T-cell (primary cell): ENCODE measurements around the gene HDAC1. TPM values are rescaled to one million over a fixed set of nuclear protein-coding genes. Genes with fewer than 3 reads are reported as not detected.

Source experiments
- ATAC-seq, 4 experiments: fragments of 200-7000 bp in 3 of 4; fragments of 150-1000 bp in 1 of 4; cut with Tn5 transposase; replicated peaks in 1 of 4; 1 replicate in 3 of 4; 2 replicates in 1 of 4; pipeline ENCODE4 v1.10.0; 2021; ENCODE audit warnings: moderate library complexity in 3 of 4, mild to moderate bottlenecking in 2 of 4, moderate number of reproducible peaks in 1 of 4
- CTCF ChIA-PET, 2 donors: fragments of 300-600 bp; sonication (Branson Sonifier 250); formaldehyde crosslinking; loops; one replicate each; lab custom pipeline; 2022; ENCODE audit warnings: antibody characterized with exemption in 2 of 2; lab: Charles Lee
- POLR2A ChIA-PET, 2 donors: fragments of 300-600 bp; sonication (Branson Sonifier 250); formaldehyde crosslinking; loops; one replicate each; lab custom pipeline; 2022; ENCODE audit warnings: antibody characterized with exemption in 2 of 2; lab: Charles Lee
- DNase-seq, 35 experiments: peaks; one replicate each; pipeline versions ENCODE4 v3.0.0 to v3.0.0-alpha.2; 2013 to 2023
- H3K27ac ChIP-seq: one replicate; pipeline ENCODE4 v1.5.1; 2013; ENCODE audit warnings: low read length
- H3K27me3 ChIP-seq, 2 experiments: replicated peaks in 1 of 2; 1 replicate in 1 of 2; 2 replicates in 1 of 2; pipeline versions ENCODE4 v1.6.1 to v1.7.0; 2013; ENCODE audit warnings: low read length in 1 of 2, mixed read lengths in 1 of 2; ENCODE audit not compliant: control insufficient read depth in 2 of 2, insufficient read depth in 2 of 2; ENCODE audit errors: extremely low read depth in 1 of 2
- H3K36me3 ChIP-seq, 2 donors: 1 replicate in 1 of 2; 2 replicates in 1 of 2; pipeline versions ENCODE4 v1.6.1 to v1.7.0; 2013; ENCODE audit warnings: low read length in 1 of 2; ENCODE audit not compliant: control insufficient read depth in 2 of 2, insufficient read depth in 1 of 2; ENCODE audit errors: extremely low read depth in 1 of 2
- H3K4me1 ChIP-seq, 2 experiments: 1 replicate in 1 of 2; 2 replicates in 1 of 2; pipeline versions ENCODE4 v1.6.1 to v1.7.0; 2013; ENCODE audit warnings: low read length in 2 of 2, mixed read lengths in 1 of 2; ENCODE audit not compliant: insufficient read depth in 2 of 2, control insufficient read depth in 1 of 2; ENCODE audit errors: extremely low read depth in 1 of 2
- H3K4me3 ChIP-seq, 2 donors: 1 replicate in 1 of 2; 2 replicates in 1 of 2; pipeline versions ENCODE4 v1.5.1 to v1.7.0; 2013; ENCODE audit warnings: mild to moderate bottlenecking in 2 of 2, low read length in 1 of 2, moderate library complexity in 1 of 2; ENCODE audit not compliant: control insufficient read depth in 1 of 2; ENCODE audit errors: extremely low read depth in 1 of 2
- H3K9me3 ChIP-seq: 2 replicates; pipeline ENCODE4 v1.7.0; 2013
- H3K27ac Mint-ChIP-seq, 2 donors: one replicate each; pipeline ENCODE4 v1.8.0; 2020 to 2021; ENCODE audit warnings: mild to moderate bottlenecking in 2 of 2, mixed read lengths in 2 of 2
- H3K27me3 Mint-ChIP-seq, 2 donors: one replicate each; pipeline ENCODE4 v1.8.0; 2021 to 2022; ENCODE audit warnings: mixed read lengths in 2 of 2
- H3K36me3 Mint-ChIP-seq: one replicate; pipeline ENCODE4 v1.8.0; 2021; ENCODE audit warnings: mixed read lengths
- H3K4me1 Mint-ChIP-seq, 3 donors: one replicate each; pipeline ENCODE4 v1.8.0; 2020 to 2022; ENCODE audit warnings: mixed read lengths in 3 of 3, mild to moderate bottlenecking in 1 of 3
- H3K4me3 Mint-ChIP-seq, 3 donors: one replicate each; pipeline ENCODE4 v1.8.0; 2020 to 2022; ENCODE audit warnings: mild to moderate bottlenecking in 3 of 3, mixed read lengths in 3 of 3, moderate library complexity in 3 of 3
- H3K9me3 Mint-ChIP-seq, 3 donors: one replicate each; pipeline ENCODE4 v1.8.0; 2020 to 2022; ENCODE audit warnings: mixed read lengths in 3 of 3
- WGBS: methylation state at CpG from one replicate; pipeline ENCODE4 v1.1.5; 2013; ENCODE audit warnings: missing lambda C conversion rate; ENCODE audit not compliant: insufficient coverage; 5-methylcytosine and 5-hydroxymethylcytosine counted together
- total RNA-seq, 35 experiments: library from RNA in 6 of 35; stranded (reverse) in 6 of 35; fragments of 120-200 nt in 1 of 35; gene quantifications; one replicate each; pipeline versions ENCODE4 v1.2.1 to v1.2.4 and lab custom pipeline; 2013 to 2026

HDAC1 gene
- total RNA-seq, 5 donors from 2014 or later (not counting 1 experiment from before 2014, with no cell fraction given) = 117 to 153 (median 142) TPM

DNA sequence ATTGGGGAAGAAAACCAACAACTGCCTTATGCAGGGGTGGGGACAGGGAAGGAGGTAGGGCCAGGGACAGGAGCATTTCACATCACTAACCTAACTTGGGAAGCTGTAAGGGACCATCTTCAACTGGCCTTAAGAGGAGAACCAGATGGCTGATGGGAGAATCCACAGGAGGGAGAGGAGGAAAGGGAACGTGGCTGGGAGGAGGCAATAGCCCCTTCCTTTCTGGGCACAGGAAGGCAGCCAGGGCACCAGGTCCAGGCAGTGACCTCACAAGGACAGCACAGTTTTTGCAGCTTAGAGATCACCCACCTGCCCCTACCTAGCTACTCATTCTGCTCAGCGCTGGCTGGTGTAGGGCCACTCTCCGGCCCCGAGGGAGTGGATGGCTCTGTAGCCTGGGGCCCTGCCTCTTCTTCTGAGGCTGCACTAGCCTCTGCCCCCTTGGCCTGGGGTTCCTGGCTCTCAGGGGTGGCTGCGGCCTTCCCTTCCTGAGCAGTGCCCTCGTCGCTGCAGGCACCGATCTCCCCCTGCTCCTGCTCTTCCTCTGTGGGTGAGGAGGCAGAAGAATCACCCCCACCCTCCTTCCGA, 42.5 kb downstream of the HDAC1 start:
- Histone ChIP-seq H3K4me1 (peaks cover 16 to 36% of the 10 kb centered on the region in 2 experiments), H3K9me3 (no peaks in the 10 kb centered on the region), H3K36me3 (peaks cover 11 to 35% of the 10 kb centered on the region in 2 donors), H3K27me3 (peaks cover 0 to 5% of the 10 kb centered on the region in 2 experiments), H3K4me3 (peak overlapping the region; percentile 47 to 75), H3K27ac (peak overlapping the region; percentile 41)
- Mint-ChIP-seq H3K27ac (peak overlapping the region; percentile 84 to 91), H3K27me3 (no peaks in the 10 kb centered on the region), H3K9me3 (no peaks in the 10 kb centered on the region), H3K4me3 (peak overlapping the region; percentile 83 to 89 (median 86)), H3K36me3 (peaks cover 26% of the 10 kb centered on the region), H3K4me1 (peaks cover 34 to 41% (median 40%) of the 10 kb centered on the region in 3 donors)
- POLR2A ChIA-PET = interaction anchor here in 1 of 2 donors (0.5 kb wide), 1 partner anchor 18 kb away, joined by 3 read pairs; no protein-coding TSS in a partner anchor
- ATAC-seq = no peak
- WGBS = 96% methylated on average over 3 of the region's 9 CpGs
- CTCF ChIA-PET = no interaction called here
- DNase-seq = no peak

DNA sequence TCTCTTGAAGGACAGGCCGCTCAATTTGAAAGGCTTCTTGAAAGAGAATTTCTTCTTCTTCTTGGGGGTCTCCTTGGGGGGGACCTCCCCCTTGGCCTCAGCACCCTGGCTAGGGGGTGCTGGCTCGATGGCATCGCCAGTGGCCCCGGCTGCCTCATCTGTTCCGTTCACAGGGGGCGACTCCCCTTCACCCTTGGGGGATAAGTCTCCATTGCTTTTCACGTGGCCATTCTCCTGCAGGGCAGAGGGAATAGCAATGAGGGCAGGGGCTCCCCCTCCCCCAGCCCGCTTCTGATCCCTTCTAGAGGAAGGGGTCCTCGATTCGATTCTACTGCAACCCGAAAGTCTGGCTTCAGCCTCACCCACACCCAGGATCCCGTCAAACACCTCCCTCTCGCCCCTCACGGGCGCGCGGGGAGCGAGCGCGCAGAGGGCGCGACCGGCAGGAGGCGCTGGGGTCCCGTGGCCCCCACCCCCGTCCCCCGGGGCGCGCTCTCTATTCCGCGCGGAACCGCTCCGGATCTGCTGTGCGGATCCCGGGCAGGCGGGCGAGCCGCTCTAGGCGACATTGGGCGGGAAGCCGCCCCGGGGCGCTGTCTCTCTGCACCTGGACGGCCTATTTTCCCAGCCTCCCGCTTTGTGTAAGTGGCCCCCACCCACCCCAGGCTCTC, 43.1 kb downstream of the HDAC1 start:
- Mint-ChIP-seq H3K9me3 (no peaks in the 10 kb centered on the region), H3K4me3 (peak overlapping the region; percentile 83 to 89 (median 86)), H3K4me1 (peaks cover 31 to 43% (median 35%) of the 10 kb centered on the region in 3 donors), H3K27me3 (no peaks in the 10 kb centered on the region), H3K36me3 (peaks cover 20% of the 10 kb centered on the region), H3K27ac (peak overlapping the region; percentile 84 to 91)
- peaks cover 11 to 29% of the 10 kb centered on the region in 2 donors for H3K36me3 ChIP-seq
- peaks cover 0 to 5% of the 10 kb centered on the region in 2 experiments for H3K27me3 ChIP-seq
- H3K4me3 ChIP-seq = peak overlapping the region; percentile 47 to 75
- ChIA-PET POLR2A (interaction anchor here in 1 of 2 donors (0.5 to 1.7 kb wide), 4 partner anchors 13 to 80 kb away, joined by 6 to 12 read pairs (median 8); no protein-coding TSS in a partner anchor), CTCF (interaction anchor here (0.6 to 2.1 kb wide), 5 partner anchors 16 to 262 kb away, joined by 3 to 9 read pairs (median 6); partner anchors contain the start of gene TMEM39B (in 1 of the 2))
- DNase-seq = peak; percentile 52 to 88 (median 69)
- peak overlapping the region; percentile 41 for H3K27ac ChIP-seq
- ATAC-seq = peak; percentile 61 to 68 (median 62)
- peaks cover 16 to 36% of the 10 kb centered on the region in 2 experiments for H3K4me1 ChIP-seq
- no peaks in the 10 kb centered on the region for H3K9me3 ChIP-seq
- WGBS = 4% methylated on average over 42 of the region's 46 CpGs

DNA sequence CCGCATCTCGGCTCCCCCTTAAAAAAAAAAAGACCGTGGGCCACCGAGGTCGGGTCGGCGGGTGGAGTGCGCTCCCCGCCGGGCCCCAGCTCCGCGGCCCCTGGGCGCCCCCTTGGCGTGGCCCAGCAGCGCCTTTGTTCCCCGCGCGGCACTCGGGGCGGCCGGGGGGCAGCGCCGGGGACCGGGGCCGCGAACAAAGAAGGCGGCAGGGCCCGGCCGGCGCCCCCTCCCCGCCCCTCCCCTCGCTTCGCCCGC, 43.6 kb downstream of the HDAC1 start:
- Mint-ChIP-seq H3K27ac (no peak overlapping the region), H3K4me3 (peak overlapping the region in 2 of 3 donors; percentile 86 to 89), H3K4me1 (peaks cover 31 to 43% (median 35%) of the 10 kb centered on the region in 3 donors), H3K9me3 (no peaks in the 10 kb centered on the region), H3K27me3 (no peaks in the 10 kb centered on the region), H3K36me3 (peaks cover 17% of the 10 kb centered on the region)
- peaks cover 0 to 5% of the 10 kb centered on the region in 2 experiments for H3K27me3 ChIP-seq
- H3K4me1 ChIP-seq = peaks cover 16 to 36% of the 10 kb centered on the region in 2 experiments
- DNase-seq (no peak), ATAC-seq (peak; percentile 27 to 42 (median 38))
- no peaks in the 10 kb centered on the region for H3K9me3 ChIP-seq
- CTCF ChIA-PET = interaction anchor here (0.6 to 2.1 kb wide), 9 partner anchors 13 to 263 kb away, joined by 3 to 9 read pairs (median 4); partner anchors contain the start of genes BSDC1 (in 1 of the 2), KPNA6 (in 1 of the 2) and TMEM39B (in 1 of the 2)
- H3K36me3 ChIP-seq = peaks cover 9 to 24% of the 10 kb centered on the region in 2 donors
- H3K27ac ChIP-seq = no peak overlapping the region
- peak overlapping the region; percentile 47 to 75 for H3K4me3 ChIP-seq
- POLR2A ChIA-PET = interaction anchor here (0.5 to 1.7 kb wide), 13 partner anchors 9 to 234 kb away, joined by 3 to 12 read pairs (median 7); partner anchors contain the start of genes BSDC1 (in 2 of the 2) and HDAC1 (in 1 of the 2)
- WGBS = 1% methylated on average over 33 of the region's 34 CpGs

DNA sequence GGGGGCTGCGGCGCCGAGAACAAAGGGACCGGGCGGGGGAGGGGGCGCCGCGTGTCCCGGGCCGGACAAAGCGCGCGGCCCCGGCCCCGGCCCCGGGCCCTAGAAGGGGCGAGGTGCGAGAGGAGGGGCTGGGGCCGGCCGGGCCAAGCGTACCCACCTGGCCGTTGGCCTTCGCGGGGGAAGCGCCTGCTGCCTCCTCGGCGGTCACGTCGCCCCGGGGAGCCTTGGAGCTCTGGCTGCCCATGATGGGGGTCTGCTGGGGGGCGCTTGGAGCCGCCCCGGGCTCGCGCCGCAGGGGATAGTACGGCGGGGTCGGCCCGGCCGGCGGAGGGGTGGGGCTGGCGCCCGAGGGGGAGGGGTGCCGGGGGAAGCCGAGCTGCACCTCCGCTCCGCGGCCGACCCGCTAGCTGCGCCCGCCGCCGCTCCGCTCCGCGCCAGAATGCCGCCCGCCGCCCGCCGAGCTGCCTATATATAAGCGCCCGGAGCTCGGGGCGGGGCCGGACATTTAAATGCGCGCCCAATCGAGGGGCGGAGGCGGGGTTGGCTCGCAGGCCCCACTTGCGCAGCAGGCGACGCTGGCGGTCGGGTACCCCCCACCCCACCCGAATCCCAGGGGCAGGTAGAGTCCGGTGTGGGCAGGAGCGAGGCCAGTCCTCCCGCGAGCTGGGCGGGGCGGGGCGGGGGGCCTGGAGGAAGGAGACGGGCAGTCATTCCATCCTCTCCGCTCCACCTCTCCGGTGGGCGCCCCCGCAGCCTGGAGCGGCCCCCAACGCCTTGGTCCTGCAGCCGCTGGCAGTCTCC, 44.1 kb downstream of the HDAC1 start, which contains the start of gene MARCKSL1:
TSS of gene MARCKSL1 (minus strand) at position 444 of the 801 bp plus-strand sequence. CDS start at position 244, 200 bp downstream.
- H3K36me3 Mint-ChIP-seq = peaks cover 14% of the 10 kb centered on the region
- Histone ChIP-seq H3K36me3 (peaks cover 8 to 19% of the 10 kb centered on the region in 2 donors), H3K27me3 (peaks cover 0 to 5% of the 10 kb centered on the region in 2 experiments), H3K4me1 (peaks cover 16 to 36% of the 10 kb centered on the region in 2 experiments), H3K9me3 (no peaks in the 10 kb centered on the region), H3K4me3 (peak within 1 kb of the TSS; percentile 47 to 75), H3K27ac (peak within 1 kb of the TSS; percentile 41)
- ChIA-PET POLR2A (interaction anchor here (0.5 to 1.7 kb wide), 24 partner anchors 8 to 235 kb away, joined by 3 to 12 read pairs (median 6); partner anchors contain the start of genes BSDC1 (in 2 of the 2), KPNA6 (in 2 of the 2), HDAC1 (in 1 of the 2) and TXLNA (in 1 of the 2)), CTCF (interaction anchor here (0.6 to 2.1 kb wide), 12 partner anchors 9 to 263 kb away, joined by 3 to 9 read pairs (median 4); partner anchors contain the start of genes BSDC1 (in 1 of the 2), KPNA6 (in 1 of the 2) and TMEM39B (in 1 of the 2))
- H3K9me3 Mint-ChIP-seq = no peaks in the 10 kb centered on the region
- H3K4me3 Mint-ChIP-seq = peak within 1 kb of the TSS; percentile 83 to 89 (median 86)
- peak within 1 kb of the TSS; percentile 84 to 91 for H3K27ac Mint-ChIP-seq
- no peaks in the 10 kb centered on the region for H3K27me3 Mint-ChIP-seq
- peaks cover 31 to 43% (median 35%) of the 10 kb centered on the region in 3 donors for H3K4me1 Mint-ChIP-seq
- ATAC-seq (peak; percentile 60 to 74 (median 72)), DNase-seq (peak; percentile 67 to 91 (median 84))
- 1% methylated on average over 83 of the region's 95 CpGs for WGBS

DNA sequence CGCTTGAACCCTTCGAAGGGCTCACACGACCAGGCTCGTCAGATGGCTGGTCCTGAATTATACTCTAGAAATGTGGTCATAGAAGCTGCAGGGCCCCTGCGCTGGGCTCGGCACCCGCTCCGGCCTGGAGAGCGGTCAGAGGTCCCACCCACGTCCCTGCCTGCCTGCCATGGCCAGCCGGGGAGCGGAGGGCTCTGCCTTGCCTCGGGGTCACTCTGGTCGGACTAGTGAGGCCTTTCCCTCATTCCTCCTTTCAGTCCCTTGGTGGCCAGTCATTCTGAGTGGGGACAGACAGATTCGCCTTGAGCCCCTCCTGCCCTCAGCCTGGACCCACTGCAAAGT, 44.7 kb downstream of the HDAC1 start:
- H3K4me3 ChIP-seq = peak overlapping the region; percentile 30 to 44
- CTCF ChIA-PET = interaction anchor here in 1 of 2 donors (1.0 to 2.1 kb wide), 4 partner anchors 15 to 120 kb away, joined by 3 to 9 read pairs (median 6); partner anchors contain the start of gene BSDC1
- no peaks in the 10 kb centered on the region for H3K9me3 ChIP-seq
- Mint-ChIP-seq H3K9me3 (no peaks in the 10 kb centered on the region), H3K4me3 (peak overlapping the region; percentile 48 to 74 (median 68)), H3K36me3 (peaks cover 8% of the 10 kb centered on the region), H3K4me1 (peaks cover 31 to 42% (median 35%) of the 10 kb centered on the region in 3 donors), H3K27me3 (no peaks in the 10 kb centered on the region), H3K27ac (peak overlapping the region in 1 of 2 donors; percentile 31)
- POLR2A ChIA-PET = interaction anchor here (0.5 to 1.7 kb wide), 17 partner anchors 15 to 229 kb away, joined by 3 to 12 read pairs (median 5); partner anchors contain the start of genes BSDC1 (in 2 of the 2), HDAC1 (in 1 of the 2), KPNA6 (in 1 of the 2) and TXLNA (in 1 of the 2)
- DNase-seq = no peak
- H3K36me3 ChIP-seq = peaks cover 8 to 13% of the 10 kb centered on the region in 2 donors
- 54% methylated on average over 15 of the region's 15 CpGs for whole genome bisulfite sequencing
- H3K4me1 ChIP-seq = peaks cover 16 to 36% of the 10 kb centered on the region in 2 experiments
- ATAC-seq = no peak
- H3K27ac ChIP-seq = no peak overlapping the region
- H3K27me3 ChIP-seq = peaks cover 0 to 5% of the 10 kb centered on the region in 2 experiments
